ENCODE results near the gene TNS3. TPM values are rescaled to one million over a fixed set of nuclear protein-coding genes. Genes with fewer than 3 reads are reported as not detected.
A peak's percentile ranks its signal among the peaks of the same experiment; 100 is the strongest.

TNS3 gene
- total and polyA plus RNA-seq, 10 donors = 17.7 to 247 (median 147) TPM

- Histone ChIP-seq H3K27ac (peak overlapping the region; percentile 22 to 84 (median 76)), H3K4me1 (peaks cover 33 to 87% (median 67%) of the 10 kb centered on the region in 6 donors), H3K27me3 (replicated peaks in 1 of 7) (no peaks in the 10 kb centered on the region), H3K36me3 (peaks cover 0 to 32% (median 0%) of the 10 kb centered on the region in 6 donors), H3K9me3 (no peaks in the 10 kb centered on the region), H3K4me3 (peak overlapping the region in 1 of 8 donors; percentile 36)
- TF ChIP-seq, protein P1, sequence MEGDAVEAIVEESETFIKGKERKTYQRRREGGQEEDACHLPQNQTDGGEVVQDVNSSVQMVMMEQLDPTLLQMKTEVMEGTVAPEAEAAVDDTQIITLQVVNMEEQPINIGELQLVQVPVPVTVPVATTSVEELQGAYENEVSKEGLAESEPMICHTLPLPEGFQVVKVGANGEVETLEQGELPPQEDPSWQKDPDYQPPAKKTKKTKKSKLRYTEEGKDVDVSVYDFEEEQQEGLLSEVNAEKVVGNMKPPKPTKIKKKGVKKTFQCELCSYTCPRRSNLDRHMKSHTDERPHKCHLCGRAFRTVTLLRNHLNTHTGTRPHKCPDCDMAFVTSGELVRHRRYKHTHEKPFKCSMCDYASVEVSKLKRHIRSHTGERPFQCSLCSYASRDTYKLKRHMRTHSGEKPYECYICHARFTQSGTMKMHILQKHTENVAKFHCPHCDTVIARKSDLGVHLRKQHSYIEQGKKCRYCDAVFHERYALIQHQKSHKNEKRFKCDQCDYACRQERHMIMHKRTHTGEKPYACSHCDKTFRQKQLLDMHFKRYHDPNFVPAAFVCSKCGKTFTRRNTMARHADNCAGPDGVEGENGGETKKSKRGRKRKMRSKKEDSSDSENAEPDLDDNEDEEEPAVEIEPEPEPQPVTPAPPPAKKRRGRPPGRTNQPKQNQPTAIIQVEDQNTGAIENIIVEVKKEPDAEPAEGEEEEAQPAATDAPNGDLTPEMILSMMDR (IDR thresholded peaks at IDR 0.05 in 8 of 11, conservative IDR thresholded peaks at IDR 0.05 in 3 of 11) = peak in 7 of 11 experiments; percentile 3 to 43 (median 24)
- TF ChIP-seq POLR2AphosphoS5 (IDR thresholded peaks at IDR 0.05) = peak; percentile 92 to 94 (median 92)
- TF ChIP-seq POLR2A (IDR thresholded peaks at IDR 0.05) = peak in 1 of 3 donors; percentile 4
- intact Hi-C loops (cut with DNase I; ENCODE audit: low total_unique reads) = no loop called here
- WGBS, 5 donors = 39 to 54% (median 46%) methylated on average over 20 to 24 of the region's 24 CpGs
- peak; percentile 91 for DNase-seq
Observed at GRCh38 chr7:47474937-47475879, 106.7 kb downstream of the TNS3 start.

- peaks cover 0 to 32% (median 0%) of the 10 kb centered on the region in 6 donors for H3K36me3 ChIP-seq
- peaks cover 25 to 78% (median 59%) of the 10 kb centered on the region in 6 donors for H3K4me1 ChIP-seq
- 88 to 98% (median 93%) methylated on average over 2 of the region's 2 CpGs for WGBS, 5 donors
- H3K9me3 ChIP-seq = no peaks in the 10 kb centered on the region
- peak overlapping the region in 7 of 8 donors; percentile 29 to 84 (median 78) for H3K27ac ChIP-seq
- H3K27me3 ChIP-seq (replicated peaks in 1 of 7) = no peaks in the 10 kb centered on the region
- intact Hi-C loops (cut with DNase I; ENCODE audit: low total_unique reads) = no loop called here
- no peak for TF ChIP-seq POLR2A (IDR thresholded peaks at IDR 0.05)
- TF ChIP-seq, protein P1 (IDR thresholded peaks at IDR 0.05 in 8 of 11, conservative IDR thresholded peaks at IDR 0.05 in 3 of 11) = no peak
- no peak for TF ChIP-seq POLR2AphosphoS5 (IDR thresholded peaks at IDR 0.05)
- H3K4me3 ChIP-seq = no peak overlapping the region
- no peak for DNase-seq
Observed at GRCh38 chr7:47474211-47474936, 107.5 kb downstream of the TNS3 start.

GRCh38 chr7:47473499-47474210 is 108.3 kb downstream of the TNS3 start:
- intact Hi-C loops (cut with DNase I; ENCODE audit: low total_unique reads) = no loop called here
- H3K27me3 ChIP-seq (replicated peaks in 1 of 7) = no peaks in the 10 kb centered on the region
- no peaks in the 10 kb centered on the region for H3K9me3 ChIP-seq
- H3K4me3 ChIP-seq = no peak overlapping the region
- H3K4me1 ChIP-seq = peaks cover 25 to 71% (median 51%) of the 10 kb centered on the region in 6 donors
- DNase-seq = no peak
- TF ChIP-seq, protein P1 (IDR thresholded peaks at IDR 0.05 in 8 of 11, conservative IDR thresholded peaks at IDR 0.05 in 3 of 11) = no peak
- TF ChIP-seq POLR2A (IDR thresholded peaks at IDR 0.05) (no peak), POLR2AphosphoS5 (IDR thresholded peaks at IDR 0.05) (peak in 1 of 3 donors; percentile 25)
- peaks cover 0 to 32% (median 0%) of the 10 kb centered on the region in 6 donors for H3K36me3 ChIP-seq
- WGBS, 5 donors = 59 to 66% (median 62%) methylated on average over 6 of the region's 6 CpGs
- peak overlapping the region in 6 of 8 donors; percentile 45 to 84 (median 80) for H3K27ac ChIP-seq

All from spleen (tissue), 11 donors.